H1 (cell line): ENCODE measurements around the gene QPCT. TPM values are rescaled to one million over a fixed set of nuclear protein-coding genes. Genes with fewer than 3 reads are reported as not detected.

Experiments used
- CTCF ChIA-PET: fragments of 300-600 bp; sonication (Branson Sonifier 250); formaldehyde crosslinking; loops from one replicate; lab custom pipeline; 2021; ENCODE audit not compliant: partially characterized antibody; lab: Charles Lee
- POLR2A ChIA-PET: fragments of 300-600 bp; sonication (Branson Sonifier 250); formaldehyde crosslinking; loops from one replicate; lab custom pipeline; 2021; ENCODE audit warnings: inconsistent platforms; ENCODE audit not compliant: partially characterized antibody; lab: Charles Lee
- DNase-seq, 2 experiments: peaks; one replicate each; pipeline versions ENCODE4 v3.0.0 to v3.0.0-alpha.2; 2010 to 2022; ENCODE audit warnings: low spot score in 2 of 2, low read depth in 1 of 2, mixed read lengths in 1 of 2
- FAIRE-seq: peaks from 2 replicates; lab custom pipeline; 2011; peaks lifted over from hg19 to GRCh38; lab: Jason Lieb, UNC
- H2AFZ ChIP-seq: 2 replicates; pipeline ENCODE4 v1.8.1; 2012; ENCODE audit warnings: low read length, inconsistent platforms
- H2AK5ac ChIP-seq: 2 replicates; pipeline ENCODE4 v1.6.1; 2013; ENCODE audit warnings: low read depth, low read length
- H2BK120ac ChIP-seq: replicated peaks from 2 replicates; pipeline ENCODE3; 2013; ENCODE audit warnings: low read depth, low read length, inconsistent platforms
- H2BK12ac ChIP-seq: 2 replicates; pipeline ENCODE4 v1.6.1; 2013; ENCODE audit warnings: low read depth, low read length
- H2BK15ac ChIP-seq: 2 replicates; pipeline ENCODE4 v1.6.1; 2013; ENCODE audit warnings: low read length
- H2BK20ac ChIP-seq: 2 replicates; pipeline ENCODE4 v1.6.1; 2013; ENCODE audit warnings: low read length
- H2BK5ac ChIP-seq: 2 replicates; pipeline ENCODE4 v1.6.1; 2013; ENCODE audit warnings: low read depth, low read length
- H3K14ac ChIP-seq: 2 replicates; pipeline ENCODE4 v1.6.1; 2013; ENCODE audit warnings: inconsistent platforms; ENCODE audit not compliant: insufficient read length
- H3K18ac ChIP-seq: 2 replicates; pipeline ENCODE4 v1.6.1; 2013; ENCODE audit warnings: low read length; ENCODE audit errors: extremely low read depth
- H3K23ac ChIP-seq: 2 replicates; pipeline ENCODE4 v1.6.1; 2013; ENCODE audit warnings: inconsistent platforms; ENCODE audit not compliant: insufficient read length
- H3K23me2 ChIP-seq: 2 replicates; pipeline ENCODE4 v1.6.1; 2013; ENCODE audit warnings: low read depth, low read length
- H3K27ac ChIP-seq: 2 replicates; pipeline ENCODE4 v1.6.1; 2011; ENCODE audit warnings: low read depth, low read length, inconsistent platforms
- H3K27me3 ChIP-seq, 4 experiments: replicated peaks in 1 of 4; 1 replicate in 1 of 4; 2 replicates in 3 of 4; pipeline versions ENCODE4 v1.6.1 to v1.8.1; 2011 to 2013; ENCODE audit warnings: low read length in 3 of 4, mild to moderate bottlenecking in 3 of 4, inconsistent platforms in 2 of 4, mixed read lengths in 2 of 4, moderate library complexity in 1 of 4; ENCODE audit not compliant: control insufficient read depth in 3 of 4, insufficient read depth in 3 of 4; ENCODE audit errors: extremely low read depth in 1 of 4
- H3K36me3 ChIP-seq, 4 experiments: 2 replicates each; pipeline versions ENCODE4 v1.6.1 to v1.8.1; 2011 to 2013; ENCODE audit warnings: mild to moderate bottlenecking in 4 of 4, low read length in 3 of 4, moderate library complexity in 2 of 4, control low read depth in 1 of 4, inconsistent platforms in 1 of 4; ENCODE audit not compliant: insufficient read depth in 4 of 4, control insufficient read depth in 2 of 4
- H3K4ac ChIP-seq: replicated peaks from 2 replicates; pipeline ENCODE3; 2013; ENCODE audit warnings: low read length, low read depth, mixed read lengths, inconsistent platforms; ENCODE audit not compliant: insufficient read length
- H3K4me1 ChIP-seq, 4 experiments: replicated peaks in 1 of 4; 1 replicate in 1 of 4; 2 replicates in 3 of 4; pipeline versions ENCODE4 v1.6.1 to v1.8.1; 2011 to 2013; ENCODE audit warnings: low read length in 3 of 4, inconsistent platforms in 2 of 4, mixed read lengths in 1 of 4; ENCODE audit not compliant: insufficient read depth in 4 of 4, control insufficient read depth in 3 of 4
- H3K4me2 ChIP-seq, 2 experiments: 2 replicates each; pipeline versions ENCODE4 v1.6.1 to v1.8.1; 2011 to 2013; ENCODE audit warnings: low read depth in 2 of 2, low read length in 2 of 2, control low read depth in 1 of 2, inconsistent platforms in 1 of 2, mild to moderate bottlenecking in 1 of 2; ENCODE audit not compliant: insufficient read depth in 1 of 2
- H3K4me3 ChIP-seq, 4 experiments: fragments of 200-600, 300-600 bp in 1 of 4; sonication (generic), shearing (Covaris generic), sonication (Bioruptor Twin) in 1 of 4; 2 replicates each; pipeline versions ENCODE4 v1.5.1 to v1.8.1; 2011 to 2016; ENCODE audit warnings: low read length in 4 of 4, low read depth in 3 of 4, control low read depth in 2 of 4, inconsistent platforms in 2 of 4, mild to moderate bottlenecking in 2 of 4, mixed read lengths in 1 of 4, moderate library complexity in 1 of 4; ENCODE audit not compliant: insufficient read depth in 2 of 4; ENCODE audit errors: extremely low read depth in 1 of 4
- H3K56ac ChIP-seq: replicated peaks from 2 replicates; pipeline ENCODE3; 2013; ENCODE audit warnings: low read depth, mild to moderate bottlenecking, mixed read lengths, low read length, inconsistent platforms; ENCODE audit not compliant: insufficient read length
- H3K79me1 ChIP-seq: 2 replicates; pipeline ENCODE4 v1.6.1; 2013; ENCODE audit warnings: low read depth, low read length, control low read depth
- H3K79me2 ChIP-seq, 2 experiments: 2 replicates each; pipeline versions ENCODE4 v1.6.1 to v1.8.1; 2012 to 2013; ENCODE audit warnings: low read length in 2 of 2, mild to moderate bottlenecking in 2 of 2, inconsistent platforms in 1 of 2; ENCODE audit not compliant: insufficient read depth in 2 of 2, control insufficient read depth in 1 of 2
- H3K9ac ChIP-seq, 4 experiments: replicated peaks in 1 of 4; 1 replicate in 1 of 4; 2 replicates in 3 of 4; pipeline versions ENCODE4 v1.6.1 to v1.8.1; 2011 to 2013; ENCODE audit warnings: low read depth in 3 of 4, low read length in 3 of 4, control low read depth in 2 of 4, mild to moderate bottlenecking in 2 of 4, moderate library complexity in 2 of 4, inconsistent platforms in 1 of 4; ENCODE audit errors: extremely low read depth in 1 of 4
- H3K9me3 ChIP-seq, 2 experiments: 2 replicates each; pipeline versions ENCODE4 v1.6.1 to v1.8.1; 2012 to 2013; ENCODE audit warnings: mild to moderate bottlenecking in 2 of 2, moderate library complexity in 2 of 2, control low read depth in 1 of 2, inconsistent platforms in 1 of 2, low read depth in 1 of 2, low read length in 1 of 2, mixed read lengths in 1 of 2; ENCODE audit not compliant: insufficient read depth in 2 of 2
- H4K20me1 ChIP-seq, 2 experiments: replicated peaks in 1 of 2; 2 replicates each; pipeline versions ENCODE3 to v1.8.1; 2011 to 2013; ENCODE audit warnings: inconsistent platforms in 2 of 2, low read length in 2 of 2, mild to moderate bottlenecking in 1 of 2; ENCODE audit not compliant: insufficient read depth in 2 of 2, control insufficient read depth in 1 of 2
- H4K5ac ChIP-seq: 2 replicates; pipeline ENCODE4 v1.6.1; 2013; ENCODE audit warnings: low read length, low read depth, mixed read lengths, inconsistent platforms; ENCODE audit not compliant: insufficient read length
- H4K8ac ChIP-seq: 2 replicates; pipeline ENCODE4 v1.8.0; 2013; ENCODE audit warnings: mild to moderate bottlenecking, moderate library complexity, low read length, inconsistent platforms; ENCODE audit not compliant: insufficient read depth; ENCODE audit errors: extremely low read depth
- H4K91ac ChIP-seq: replicated peaks from 2 replicates; pipeline ENCODE3; 2013; ENCODE audit warnings: low read length, mixed read lengths, inconsistent platforms; ENCODE audit not compliant: insufficient read length
- BACH1 ChIP-seq: IDR thresholded peaks from 2 replicates; pipeline ENCODE4 v1.6.1; 2012; ENCODE audit warnings: low read length, improper control_type of control experiment
- FOSL1 ChIP-seq: IDR thresholded peaks from 2 replicates; pipeline ENCODE4 v1.6.1; 2011; ENCODE audit warnings: mild to moderate bottlenecking, low read depth, low read length, moderate library complexity; ENCODE audit not compliant: insufficient read depth
- KDM4A ChIP-seq: IDR thresholded peaks from one replicate; pipeline ENCODE4 v1.7.1; 2012; ENCODE audit warnings: low read depth, mild to moderate bottlenecking, moderate library complexity, low read length, inconsistent platforms; ENCODE audit not compliant: severe bottlenecking
- SIN3A ChIP-seq, 2 experiments: IDR thresholded peaks in 1 of 2; conservative IDR thresholded peaks in 1 of 2; 2 replicates each; pipeline ENCODE4 v1.6.1; 2011 to 2012; ENCODE audit warnings: low read length in 2 of 2, improper control_type of control experiment in 1 of 2, low read depth in 1 of 2, mild to moderate bottlenecking in 1 of 2
- TAF7 ChIP-seq: optimal IDR thresholded peaks from 2 replicates; pipeline ENCODE3; 2011; ENCODE audit warnings: low read depth, mild to moderate bottlenecking, inconsistent platforms, low read length, moderate library complexity, borderline replicate concordance
- TEAD4 ChIP-seq: IDR thresholded peaks from 2 replicates; pipeline ENCODE4 v1.6.1; 2012; ENCODE audit warnings: low read depth, low read length, inconsistent platforms, mixed read lengths
- WGBS, 2 experiments: shearing (Covaris generic) in 1 of 2; methylation state at CpG; one replicate each; pipeline versions ENCODE4 v1.1.6 to v1.1.7; 2013 to 2015; ENCODE audit warnings: low lambda C conversion rate in 2 of 2, mixed read lengths in 2 of 2, inconsistent platforms in 1 of 2, low coverage in 1 of 2, missing lambda C conversion rate in 1 of 2; ENCODE audit not compliant: insufficient replicate concordance in 2 of 2, insufficient coverage in 1 of 2, insufficient read length in 1 of 2; ENCODE audit errors: extremely low coverage in 1 of 2, missing lambda C conversion rate in 1 of 2; 5-methylcytosine and 5-hydroxymethylcytosine counted together
- long read RNA-seq, 2 experiments: library from RNA in 1 of 2; library from capped mRNA in 1 of 2; stranded (forward); transcript quantifications; one replicate each; pipeline ENCODE4 v2.0.0, GENCODE V29; 2021; ENCODE audit warnings: inconsistent platforms in 1 of 2
- polyA minus RNA-seq, 3 experiments: library from RNA; depleted of rRNA, polyadenylated mRNA; stranded (reverse); fragments of >200 nt; gene quantifications; 1 replicate in 2 of 3; 2 replicates in 1 of 3; pipeline ENCODE4 v1.2.3, GENCODE V29; 2011
- polyA plus RNA-seq, 7 experiments: library from polyadenylated mRNA; depleted of rRNA in 3 of 7; stranded (reverse) in 5 of 7; unstranded in 2 of 7; fragments of >200 nt in 5 of 7; fragments of 200-250 nt in 2 of 7; gene quantifications; 1 replicate in 5 of 7; 2 replicates in 1 of 7; 4 replicates in 1 of 7; pipeline versions ENCODE4 v1.2.1 to v1.2.3, GENCODE V29; 2011 to 2013; ENCODE audit warnings: missing spikeins in 2 of 7, mixed read lengths in 2 of 7
- total RNA-seq: library from RNA; stranded (reverse); fragmentation: NEBNext Ultra II Directional; extraction: Animal tissue kit (Norgen Biotek cat#: 25700); gene quantifications from 2 replicates; pipeline ENCODE4 v1.2.1, GENCODE V29; 2021
- TF ChIP-seq, protein P1 (sequence below): IDR thresholded peaks from 2 replicates; pipeline ENCODE4 v1.6.1; 2011; ENCODE audit warnings: low read depth, mild to moderate bottlenecking, low read length; ENCODE audit not compliant: insufficient read depth

Gene QPCT
- 3.9 and 4.0 TPM in 2 replicates for total RNA-seq
- polyA plus RNA-seq (2011; rRNA removed) = 4.3 TPM in 2 replicates
- 4.5 TPM for polyA plus RNA-seq (2011; cell fraction: cytosol; rRNA removed)
- 7.4 TPM for polyA plus RNA-seq (2011; cell fraction: nucleus; rRNA removed)
- 2.5 to 4.9 TPM (median 3.5 TPM) in 4 replicates for polyA plus RNA-seq (2012, experiment 1 of 2)
- polyA plus RNA-seq (2012, experiment 2 of 2) = 0.49 TPM
- 7.3 TPM for polyA plus RNA-seq (2013, experiment 1 of 2)
- polyA plus RNA-seq (2013, experiment 2 of 2) = 9.2 TPM
- polyA minus RNA-seq (2011; rRNA and poly(A)+ RNA removed) = 9.7 and 12.7 TPM in 2 replicates
- polyA minus RNA-seq (2011; cell fraction: cytosol; rRNA and poly(A)+ RNA removed) = 2.0 TPM
- polyA minus RNA-seq (2011; cell fraction: nucleus; rRNA and poly(A)+ RNA removed) = 1.5 TPM
- long read RNA-seq, experiment 1, partial matches to known transcripts = 0 of 2 reads
- long read RNA-seq, experiment 1, other reads (novel, unspliced or antisense) = 0 of 2 reads
- long read RNA-seq, experiment 2, transcript QPCT-201 (7 exons, 1,739 nt) = major isoform, 5 of 6 reads
- long read RNA-seq, experiment 2, partial matches to known transcripts = 1 of 6 reads
- long read RNA-seq, experiment 2, other reads (novel, unspliced or antisense) = 0 of 6 reads

DNA sequence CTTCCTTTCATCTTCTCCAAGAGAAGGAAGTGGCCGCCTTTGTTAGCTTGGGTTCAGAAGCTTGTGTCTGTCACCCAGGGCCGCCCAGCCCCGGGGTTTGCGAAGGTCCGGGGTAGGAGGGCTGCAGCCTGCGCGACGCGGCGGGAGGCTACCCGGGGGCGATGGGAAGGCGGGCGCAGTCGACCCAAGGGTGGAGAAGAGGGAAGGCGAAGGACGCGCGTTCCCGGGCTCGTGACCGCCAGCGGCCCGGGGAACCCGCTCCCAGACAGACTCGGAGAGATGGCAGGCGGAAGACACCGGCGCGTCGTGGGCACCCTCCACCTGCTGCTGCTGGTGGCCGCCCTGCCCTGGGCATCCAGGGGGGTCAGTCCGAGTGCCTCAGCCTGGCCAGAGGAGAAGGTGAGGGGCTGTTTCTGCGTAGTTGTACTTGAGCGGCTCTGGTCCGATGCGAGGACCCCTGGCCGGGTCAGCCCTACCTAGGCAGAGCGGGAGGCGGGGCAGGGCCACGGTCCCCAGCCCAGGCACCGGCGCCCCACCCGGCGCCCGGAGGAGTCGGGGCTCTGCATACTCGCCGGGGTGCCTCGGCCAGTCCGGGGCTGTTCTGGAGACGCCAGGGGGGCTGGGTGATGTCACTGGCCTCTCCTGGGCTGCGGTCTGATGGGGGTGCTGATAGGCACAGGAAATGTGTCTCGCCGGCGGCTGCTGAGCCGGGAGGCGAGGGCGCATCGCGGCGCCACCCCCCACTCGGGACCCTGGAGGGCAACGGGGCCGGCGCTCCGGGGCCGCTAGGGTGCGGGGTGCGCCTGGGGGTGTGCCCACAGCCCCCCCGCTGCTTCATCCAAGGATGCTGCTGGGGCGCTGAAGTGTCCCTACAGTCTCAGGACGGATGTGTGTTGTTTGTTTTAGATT, at the start of gene QPCT:
Gene QPCT (plus strand): TSS at position 178 of the 909 bp plus-strand sequence. CDS start 102 bp downstream, at position 280.
- H3K27ac ChIP-seq = no peak within 1 kb of the TSS
- 0 out of 2 replicates have a peak within 1 kb of the TSS, but pooled peaks have one; percentile 7 for H2BK12ac ChIP-seq
- no peaks in the 10 kb centered on the region for H4K20me1 ChIP-seq
- H2BK5ac ChIP-seq = peak within 1 kb of the TSS; percentile 23; the same call in 1 of the 2 replicates
- no peak within 1 kb of the TSS for H2BK20ac ChIP-seq
- peak within 1 kb of the TSS; percentile 94 for H2AFZ ChIP-seq
- no peaks in the 10 kb centered on the region for H3K79me1 ChIP-seq
- H2BK120ac ChIP-seq = no peak within 1 kb of the TSS
- no peak for FAIRE-seq
- no peaks in the 10 kb centered on the region for H3K9me3 ChIP-seq
- H3K23me2 ChIP-seq = no peaks in the 10 kb centered on the region; the same call in 1 of the 2 replicates
- H2BK15ac ChIP-seq = no peak within 1 kb of the TSS
- peaks cover 0 to 11% (median 6%) of the 10 kb centered on the region in 4 experiments; a peak in 4 of 7 replicates for H3K27me3 ChIP-seq
- H3K79me2 ChIP-seq = no peaks in the 10 kb centered on the region
- H4K91ac ChIP-seq = peak within 1 kb of the TSS; percentile 33
- H3K56ac ChIP-seq = no peak within 1 kb of the TSS
- no peak within 1 kb of the TSS for H2AK5ac ChIP-seq
- H3K4me1 ChIP-seq = peaks cover 2 to 17% (median 8%) of the 10 kb centered on the region in 4 experiments; a peak in 5 of 7 replicates
- no peak within 1 kb of the TSS for H3K14ac ChIP-seq
- no peak within 1 kb of the TSS for H3K23ac ChIP-seq
- CTCF ChIA-PET = interaction anchor here (1.0 to 1.5 kb wide), 2 partner anchors 10 to 23 kb away, joined by 3 read pairs; no protein-coding TSS in a partner anchor
- POLR2A ChIA-PET = no interaction called here
- 5% methylated on average over 72 of the region's 73 CpGs; no CpG with 5 or more reads in 1 of the 2 experiments for WGBS, 2 experiments
- H3K18ac ChIP-seq = no peak within 1 kb of the TSS; the same call in 1 of the 2 replicates
- no peak within 1 kb of the TSS for H4K5ac ChIP-seq
- DNase-seq = no peak
- peak within 1 kb of the TSS; percentile 48 to 98 for H3K4me2 ChIP-seq
- H3K9ac ChIP-seq = peak within 1 kb of the TSS in 1 of 4 experiments; percentile 25; a peak in 2 of 7 replicates
- H3K4me3 ChIP-seq = peak within 1 kb of the TSS; percentile 46 to 79 (median 72)
- H3K4ac ChIP-seq = no peak within 1 kb of the TSS
- no peaks in the 10 kb centered on the region for H3K36me3 ChIP-seq
- peak within 1 kb of the TSS; percentile 63 for H4K8ac ChIP-seq
- no peak for TF ChIP-seq TEAD4
- TF ChIP-seq SIN3A (conservative IDR thresholded peaks at IDR 0.05 in 1 of 2, IDR thresholded peaks at IDR 0.05 in 1 of 2; ENCODE audit: low read depth in 1 of 2, low read length in 2 of 2) = no peak
- no peak for TF ChIP-seq BACH1
- TF ChIP-seq FOSL1 = no peak
- peak; percentile 98 for TF ChIP-seq KDM4A
- TF ChIP-seq TAF7 = no peak
- TF ChIP-seq, protein P1, sequence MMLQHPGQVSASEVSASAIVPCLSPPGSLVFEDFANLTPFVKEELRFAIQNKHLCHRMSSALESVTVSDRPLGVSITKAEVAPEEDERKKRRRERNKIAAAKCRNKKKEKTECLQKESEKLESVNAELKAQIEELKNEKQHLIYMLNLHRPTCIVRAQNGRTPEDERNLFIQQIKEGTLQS = no peak
